T-helper 1 cell treated with Interleukin-12 subunit alpha and Interleukin-12 subunit beta and Interleukin-4 antibody, amounts not matched to agents 30 ng/mL and 1 ng/mL, for 36 hours (primary cell): ENCODE results near the gene ZDHHC18. TPM values are rescaled to one million over a fixed set of nuclear protein-coding genes. Genes with fewer than 3 reads are reported as not detected.
"Not testable (repeated sequence)": the region's sequence is repeated elsewhere in the genome, so short reads cannot be mapped to it uniquely, and the experiment has no call there.

Source experiments
- intact Hi-C: fragments of 100-400 bp; cut with micrococcal nuclease; formaldehyde crosslinking; loops from one replicate; pipeline ENCODE4 v1.15.1; 2024
- total RNA-seq: library from RNA; stranded (reverse); gene quantifications from 2 replicates; pipeline ENCODE4 v1.2.3, GENCODE V29; 2022

The ZDHHC18 gene
- total RNA-seq, 1 donor from 2014 or later, result 89.0 TPM

DNA sequence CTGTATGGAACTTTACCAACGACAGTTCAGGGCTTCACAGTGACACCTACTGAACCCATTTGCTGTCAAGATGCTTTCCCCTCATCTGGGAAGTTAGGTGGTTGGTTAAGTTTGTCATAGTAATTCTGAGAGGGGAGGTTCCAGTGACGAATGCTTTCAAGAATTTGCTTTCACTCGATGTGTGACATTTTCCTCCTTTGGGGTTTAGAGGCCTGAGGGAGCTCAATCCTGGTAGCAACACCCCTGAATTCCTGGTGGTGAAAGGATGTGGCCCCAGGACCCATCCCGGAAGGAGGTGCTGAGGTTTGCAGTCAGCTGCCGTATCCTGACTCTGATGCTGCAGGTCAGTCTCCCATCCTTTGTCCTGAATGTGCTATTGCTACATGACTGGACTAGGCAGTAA is 35.9 kb upstream of the ZDHHC18 start:
- intact Hi-C loops, result loop anchor here (1.0 kb wide), 3 partner anchors 10 to 75 kb away; no protein-coding TSS in a partner anchor

DNA sequence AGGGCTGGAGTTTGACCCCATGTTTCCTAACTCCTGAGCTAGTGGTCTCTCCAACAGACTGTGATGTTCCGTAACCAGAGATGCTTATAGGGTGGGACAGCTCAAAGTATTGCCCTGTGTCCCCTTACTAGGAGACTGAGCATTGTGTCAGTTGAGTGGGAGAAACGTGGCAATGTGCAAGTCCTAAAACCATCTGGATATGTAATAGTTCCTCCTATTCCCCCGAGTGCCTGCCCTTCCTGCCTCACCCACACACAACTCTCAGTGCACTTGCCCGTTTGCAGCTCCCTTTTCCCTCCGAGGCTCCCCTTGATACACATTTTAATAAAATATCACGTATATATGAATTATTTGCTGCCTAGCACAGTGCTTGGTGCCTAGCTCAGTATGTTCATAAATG is 35.3 kb upstream of the ZDHHC18 start:
- intact Hi-C loops, result no loop called here

DNA sequence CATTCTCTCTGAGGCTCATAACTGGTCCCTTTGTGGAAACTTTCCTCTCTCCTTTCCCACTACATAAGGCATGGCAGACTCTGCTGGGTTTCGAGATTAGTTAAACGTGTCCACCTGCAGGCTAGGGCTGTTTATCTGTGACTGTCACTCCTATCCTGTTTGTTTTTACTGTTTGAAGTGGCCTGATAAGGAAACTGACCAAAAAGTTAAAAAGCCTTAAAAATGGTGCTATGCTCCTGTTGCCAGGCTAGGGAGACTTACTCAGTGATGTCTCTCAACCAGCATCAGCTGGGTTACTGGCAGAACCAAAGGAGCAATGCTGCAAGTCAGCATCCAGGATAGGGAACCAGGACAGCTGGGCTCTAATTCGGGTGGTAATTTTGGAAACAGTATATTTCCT is 34.9 kb upstream of the ZDHHC18 start:
- intact Hi-C loops, result no loop called here

DNA sequence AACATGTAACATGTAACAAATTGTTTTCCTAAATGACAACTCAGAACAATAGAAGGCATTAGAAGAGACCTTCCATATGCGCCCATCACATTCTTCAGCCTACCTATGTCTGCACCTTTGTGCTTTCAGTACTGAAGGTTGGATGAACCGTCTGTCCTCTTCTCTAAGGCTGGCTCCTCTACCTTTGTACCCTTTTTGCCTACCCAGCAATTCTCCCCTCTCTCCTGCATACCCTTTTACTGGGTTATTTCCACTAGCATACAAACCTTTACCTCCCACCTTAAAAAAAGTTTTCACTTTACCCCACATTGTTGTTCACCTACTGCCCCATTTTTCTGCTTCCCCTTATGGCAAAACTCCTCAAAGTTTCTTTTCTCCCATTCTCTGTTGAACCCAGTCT is 33.6 kb upstream of the ZDHHC18 start:
- intact Hi-C loops, result no loop called here

DNA sequence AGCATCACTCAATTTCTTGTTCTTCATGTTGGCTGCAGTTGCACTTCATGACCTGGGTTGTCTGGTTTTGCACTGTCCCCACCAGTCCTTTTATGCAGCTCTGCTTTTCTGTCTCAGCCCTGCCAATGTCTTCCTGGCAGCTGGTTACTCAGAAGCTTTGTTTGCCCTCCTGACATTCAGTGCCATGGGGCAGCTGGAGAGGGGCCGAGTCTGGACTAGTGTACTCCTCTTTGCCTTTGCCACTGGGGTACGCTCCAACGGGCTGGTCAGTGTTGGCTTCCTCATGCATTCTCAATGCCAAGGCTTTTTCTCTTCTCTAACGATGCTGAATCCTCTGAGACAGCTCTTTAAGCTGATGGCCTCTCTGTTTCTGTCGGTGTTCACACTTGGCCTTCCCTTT is 32.1 kb upstream of the ZDHHC18 start:
- intact Hi-C loops, result no loop called here

DNA sequence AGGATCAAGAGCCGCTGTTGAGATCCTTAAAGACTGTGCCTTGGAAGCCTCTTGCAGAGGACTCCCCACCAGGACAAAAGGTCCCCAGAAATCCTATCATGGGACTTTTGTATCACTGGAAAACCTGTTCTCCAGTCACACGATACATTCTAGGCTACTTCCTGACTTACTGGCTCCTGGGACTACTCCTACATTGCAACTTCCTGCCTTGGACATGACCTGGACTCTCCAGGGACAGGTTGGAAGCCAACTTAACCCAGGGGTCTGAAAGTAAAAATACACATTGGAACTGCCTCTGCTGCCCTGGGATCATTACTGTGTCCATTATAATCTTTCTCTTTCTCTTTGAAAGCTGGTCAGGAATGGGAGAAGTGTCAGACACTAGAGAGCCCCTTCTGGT is 28.9 kb upstream of the ZDHHC18 start:
- intact Hi-C loops, result no loop called here

DNA sequence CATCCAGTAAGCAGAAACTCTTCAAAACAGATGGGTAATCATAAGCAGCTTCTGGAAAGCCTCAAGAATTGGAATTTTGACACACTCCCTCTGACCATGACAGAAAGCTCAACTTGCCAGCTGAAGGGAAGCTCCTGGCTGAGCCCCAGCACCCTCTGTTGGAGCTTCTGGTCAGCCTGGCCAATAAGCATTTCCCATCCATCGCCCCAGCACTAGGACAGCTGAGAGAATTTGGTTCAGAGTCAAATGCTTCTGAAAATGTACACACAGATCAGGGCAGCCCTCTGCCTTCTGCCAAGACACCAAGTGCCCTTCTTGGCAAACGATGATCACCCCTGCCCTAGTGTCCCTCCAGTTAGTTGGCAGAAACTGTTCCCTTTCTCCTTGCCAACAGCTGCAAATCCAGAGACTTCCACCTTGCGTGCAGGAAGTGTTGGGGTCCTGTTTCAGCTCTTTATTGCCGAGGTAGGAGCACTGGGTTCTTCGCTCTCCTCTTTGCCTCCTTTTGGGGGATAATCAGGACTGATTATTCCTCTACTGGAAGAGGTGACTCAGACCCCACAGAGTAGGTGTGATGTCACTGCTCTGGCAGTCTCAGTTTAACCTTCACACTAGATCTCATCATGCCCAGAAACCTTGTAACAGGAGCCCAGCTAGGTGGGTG is 26.9 kb upstream of the ZDHHC18 start:
- intact Hi-C loops, result loop anchor here (1.0 kb wide), 1 partner anchor 9 kb away; no protein-coding TSS in a partner anchor

DNA sequence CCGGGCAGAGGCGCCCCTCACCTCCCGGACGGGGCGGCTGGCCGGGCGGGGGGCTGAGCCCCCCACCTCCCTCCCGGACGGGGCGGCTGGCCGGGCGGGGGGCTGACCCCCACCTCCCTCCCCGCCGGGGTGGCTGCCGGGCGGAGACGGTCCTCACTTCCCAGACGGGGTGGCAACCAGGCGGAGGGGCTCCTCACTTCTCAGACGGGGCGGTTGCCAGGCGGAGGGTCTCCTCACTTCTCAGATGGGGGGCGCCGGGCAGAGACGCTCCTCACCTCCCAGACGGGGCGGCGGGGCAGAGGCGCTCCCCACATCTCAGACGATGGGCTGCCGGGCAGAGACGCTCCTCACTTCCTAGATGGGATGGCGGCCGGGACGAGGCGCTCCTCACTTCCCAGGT is 22.6 kb upstream of the ZDHHC18 start:
- intact Hi-C loops, result not testable (repeated sequence)

DNA sequence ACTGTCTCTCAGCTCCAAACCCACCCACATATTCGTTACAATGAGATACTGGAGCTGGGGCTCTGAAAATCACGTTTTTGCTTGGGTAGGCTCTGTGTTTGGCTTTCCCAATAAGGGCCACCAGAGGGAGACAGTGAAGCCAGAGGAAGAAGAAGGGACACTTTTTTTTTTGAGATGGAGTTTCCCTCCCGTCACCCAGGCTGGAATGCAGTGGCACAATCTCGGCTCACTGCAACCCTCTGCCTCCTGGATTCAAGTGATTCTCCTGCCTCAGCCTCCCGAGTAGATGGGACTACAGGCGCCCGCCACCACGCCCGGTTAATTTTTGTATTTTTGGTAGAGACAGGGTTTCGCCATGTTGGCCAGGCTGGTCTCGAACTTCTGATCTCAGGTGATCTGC is 16.4 kb upstream of the ZDHHC18 start:
- intact Hi-C loops, result loop anchor here (1.0 kb wide), 4 partner anchors 15 to 68 kb away; no protein-coding TSS in a partner anchor

DNA sequence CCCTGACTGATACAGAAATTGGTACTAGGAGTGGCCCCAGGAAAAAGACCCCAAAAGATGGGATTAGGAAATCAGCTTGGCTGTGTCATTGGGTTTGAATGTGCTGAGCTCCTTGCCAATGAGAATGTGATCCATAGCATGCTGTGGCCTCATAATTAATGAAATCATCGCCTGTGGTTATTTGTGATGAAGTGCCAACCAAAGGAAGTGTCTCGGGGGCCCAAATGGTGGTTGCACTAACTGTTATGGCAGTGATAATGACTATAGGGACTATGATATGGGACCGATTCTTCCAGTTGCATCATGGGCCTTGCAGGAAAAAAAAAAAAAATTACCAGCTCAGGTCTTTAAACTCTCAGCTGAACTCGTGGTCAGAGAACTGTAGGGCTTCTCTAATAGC is 15.4 kb upstream of the ZDHHC18 start:
- intact Hi-C loops, result no loop called here

DNA sequence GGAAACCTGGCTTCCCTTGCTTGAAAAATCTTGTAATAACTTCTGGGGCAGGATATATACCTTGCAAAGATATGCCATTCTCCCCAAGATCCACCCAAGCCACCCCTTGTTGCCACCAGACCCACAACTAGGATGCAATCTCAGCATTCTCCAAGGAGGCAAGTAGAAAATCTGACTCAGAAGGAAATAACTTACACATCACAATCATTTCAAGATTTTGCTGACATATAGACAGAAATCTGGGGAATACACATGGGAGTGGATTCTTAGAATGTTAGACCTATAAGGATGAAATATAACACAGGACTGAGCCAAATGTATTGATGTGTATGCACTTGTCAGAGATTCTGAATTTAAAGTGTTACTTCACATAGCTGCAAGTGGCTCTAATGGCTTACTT is 14.8 kb upstream of the ZDHHC18 start:
- intact Hi-C loops, result no loop called here

DNA sequence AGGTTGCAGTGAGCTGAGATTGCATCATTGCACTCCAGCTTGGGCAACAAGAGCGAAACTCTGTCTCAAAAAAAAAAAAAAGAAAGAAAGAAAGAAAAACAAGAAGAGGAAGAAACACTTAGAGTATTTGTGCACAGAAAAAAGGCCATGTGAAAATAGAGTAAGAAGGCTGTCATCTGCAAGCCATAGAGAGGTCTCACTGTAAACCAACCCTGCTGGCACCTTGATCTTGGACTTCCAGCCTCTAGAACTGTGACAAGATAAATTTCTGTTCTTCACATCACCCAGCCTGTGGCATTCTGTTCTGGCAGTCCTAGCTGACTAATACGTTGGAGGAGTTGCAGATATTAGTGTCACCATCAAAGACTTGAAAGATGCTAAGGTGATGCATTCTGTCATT is 12.1 kb upstream of the ZDHHC18 start:
- intact Hi-C loops, result no loop called here

DNA sequence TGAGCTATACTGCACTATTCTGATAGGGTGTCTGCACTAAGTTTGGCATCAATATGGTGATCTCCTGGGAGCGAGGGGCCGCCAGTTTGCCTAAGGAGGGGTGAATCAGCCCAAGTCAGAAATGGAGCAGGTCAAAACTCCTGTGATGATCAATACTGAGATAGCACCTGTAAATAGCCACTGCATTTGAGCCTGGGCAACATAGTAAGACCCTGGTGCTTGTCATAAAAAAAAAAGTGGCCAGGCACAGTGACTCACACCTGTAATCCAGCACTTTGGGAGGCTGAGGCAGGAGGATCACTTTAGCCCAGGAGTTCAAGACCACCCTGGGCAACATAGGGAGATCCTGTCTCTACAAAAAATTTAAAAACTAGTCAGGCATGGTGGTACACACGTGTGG is 11.6 kb upstream of the ZDHHC18 start:
- intact Hi-C loops, result no loop called here

DNA sequence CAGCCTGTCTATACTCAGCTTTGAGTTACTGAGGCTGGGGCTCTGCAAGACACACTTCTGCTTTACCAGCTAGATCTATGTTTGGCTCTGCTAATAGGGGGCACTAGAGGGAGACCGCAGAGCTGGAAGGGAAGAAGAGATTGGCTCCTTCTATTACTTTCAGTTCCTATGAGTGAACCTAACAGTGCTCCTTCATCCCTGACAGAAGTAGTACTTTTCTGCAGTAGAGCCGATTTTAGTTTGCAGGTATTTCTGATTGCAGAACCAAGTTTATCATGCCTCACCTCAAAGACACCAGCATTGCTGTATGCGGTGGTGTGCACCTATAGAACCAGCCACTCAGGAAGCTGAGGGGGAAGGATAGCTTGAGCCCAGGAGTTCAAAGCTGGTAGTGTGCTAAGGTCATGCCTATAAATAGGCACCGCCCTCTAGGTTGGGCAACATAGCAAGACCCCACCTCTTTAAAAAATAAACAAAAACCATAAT is 5.7 kb upstream of the ZDHHC18 start:
- intact Hi-C loops, result no loop called here

DNA sequence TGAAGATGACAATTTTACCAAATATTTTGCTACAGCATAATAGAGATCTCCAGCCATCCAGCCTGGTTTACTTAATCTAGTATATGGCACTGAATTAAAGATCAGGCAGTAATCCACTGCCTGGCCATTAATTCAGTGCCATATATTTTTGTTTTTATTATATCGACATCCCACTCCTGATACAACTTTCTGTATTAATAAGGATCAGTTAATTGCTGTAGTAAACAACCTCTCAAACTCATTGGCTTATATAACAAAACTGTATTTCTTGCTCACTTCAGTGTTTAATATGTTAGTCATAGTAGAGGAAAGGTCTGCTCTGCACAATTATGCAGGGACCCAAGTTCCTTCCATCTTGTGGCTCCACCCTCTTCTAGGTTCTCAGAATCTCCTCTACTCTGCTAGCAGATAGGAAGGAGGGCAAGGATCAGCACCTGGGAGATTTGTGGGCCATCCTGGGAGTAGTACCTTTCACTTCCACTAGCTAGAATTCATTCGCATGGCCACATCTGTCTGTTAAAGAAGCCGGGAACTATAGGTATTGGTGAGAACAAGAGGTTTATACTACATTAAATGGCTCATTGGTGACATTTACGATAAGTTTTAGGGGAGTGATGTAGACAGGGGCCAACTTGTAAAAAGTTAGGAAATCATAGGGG is 3.6 kb upstream of the ZDHHC18 start:
- intact Hi-C loops, result no loop called here

DNA sequence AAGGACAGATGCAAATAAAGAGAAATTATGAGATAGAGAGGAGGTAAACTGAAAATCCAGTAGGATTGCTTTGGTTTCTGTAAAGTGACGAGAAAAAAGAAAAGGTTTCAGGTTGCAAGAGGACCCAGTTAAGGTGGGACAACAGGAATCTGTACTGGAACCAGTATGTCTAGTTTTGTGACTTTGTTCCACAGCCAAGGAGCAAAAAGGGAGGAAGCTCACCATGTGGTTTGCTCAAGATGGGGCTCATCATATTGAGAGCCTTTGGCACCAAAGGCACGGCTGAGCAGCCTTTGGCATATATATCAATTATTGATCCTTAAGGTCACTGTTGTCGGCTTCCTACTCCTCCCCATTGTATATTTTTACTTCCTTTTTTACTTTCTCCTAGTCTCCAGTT is 1.8 kb upstream of the ZDHHC18 start:
- intact Hi-C loops, result loop anchor here (1.0 kb wide), 2 partner anchors 9 to 14 kb away; no protein-coding TSS in a partner anchor

DNA sequence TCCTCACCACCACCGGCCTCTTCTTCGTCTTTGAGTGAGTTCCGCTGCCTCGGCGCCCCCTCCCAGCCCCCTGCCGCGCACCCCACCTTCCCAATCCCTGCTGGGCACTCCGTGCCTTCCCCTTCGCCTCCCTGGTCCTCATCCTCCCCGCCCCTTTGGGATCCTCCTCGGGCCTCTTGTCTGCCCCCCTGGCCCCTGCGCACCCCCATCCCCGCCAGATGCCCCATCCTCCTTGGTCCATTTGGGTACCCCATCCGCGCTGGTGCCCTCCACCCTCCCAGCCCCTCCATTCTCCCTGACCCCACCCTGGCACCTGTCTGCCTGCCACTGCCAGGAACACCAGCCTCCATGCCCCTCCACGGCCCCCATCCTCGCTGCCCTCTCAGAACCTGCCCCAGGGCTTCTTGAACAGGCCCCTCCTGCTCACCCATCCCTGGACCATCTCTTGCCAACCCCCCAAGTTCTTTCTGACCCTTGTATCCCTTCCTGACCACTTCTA is 667 bp downstream of the ZDHHC18 start:
- intact Hi-C loops, result no loop called here

DNA sequence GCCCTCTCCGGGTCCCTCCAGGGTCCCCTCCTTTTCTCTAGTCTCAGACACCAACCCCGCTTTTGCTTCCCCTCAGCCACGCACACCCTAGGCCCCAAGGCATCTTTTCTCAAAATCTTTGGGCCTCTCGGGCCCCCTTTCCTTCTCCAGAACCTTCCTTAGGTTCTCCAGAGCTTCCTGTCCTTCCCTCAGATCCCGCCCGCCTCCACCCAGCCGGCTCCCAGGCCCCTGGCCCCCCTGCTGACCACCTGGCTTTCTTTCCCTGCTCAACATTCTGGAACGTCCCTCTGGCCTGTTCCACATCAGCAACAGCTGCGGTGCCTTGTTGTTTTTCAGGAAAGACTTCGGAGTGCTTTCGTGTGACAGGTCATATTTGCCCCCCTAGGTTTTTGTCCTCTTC is 1.2 kb downstream of the ZDHHC18 start:
- intact Hi-C loops, result loop anchor here (1.0 kb wide), 1 partner anchor 63 kb away; the partner anchor contains the start of gene GPN2

DNA sequence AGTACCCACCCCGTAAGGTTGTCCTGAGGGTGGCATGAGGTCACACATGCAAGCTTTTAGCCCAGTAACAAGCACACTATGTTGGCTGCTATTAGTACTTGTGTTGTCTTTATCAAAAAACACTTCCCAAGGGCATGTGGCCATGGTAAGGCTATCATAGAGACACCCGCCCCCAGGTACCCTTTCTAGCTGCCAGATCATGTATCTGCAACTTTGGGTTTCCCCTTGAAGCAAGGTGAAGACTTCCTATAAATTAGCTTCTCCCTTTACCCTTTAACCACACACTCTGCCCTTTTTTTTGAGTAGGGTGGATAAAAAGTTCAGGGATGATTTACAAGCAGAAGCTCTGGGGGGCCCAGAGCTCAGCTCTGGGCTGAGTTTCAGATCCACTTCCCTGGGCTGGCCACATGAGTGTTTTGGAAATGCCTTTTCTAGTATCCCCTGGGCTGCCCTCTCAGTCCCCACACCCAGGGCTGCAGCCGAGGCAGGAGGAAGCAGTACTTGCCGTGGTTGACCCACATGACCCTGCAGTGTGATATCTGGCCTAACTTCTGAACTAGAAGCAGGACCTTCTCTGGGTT is 2.0 kb downstream of the ZDHHC18 start:
- intact Hi-C loops, result loop anchor here (1.0 kb wide), 1 partner anchor 62 kb away; the partner anchor contains the start of gene GPN2

DNA sequence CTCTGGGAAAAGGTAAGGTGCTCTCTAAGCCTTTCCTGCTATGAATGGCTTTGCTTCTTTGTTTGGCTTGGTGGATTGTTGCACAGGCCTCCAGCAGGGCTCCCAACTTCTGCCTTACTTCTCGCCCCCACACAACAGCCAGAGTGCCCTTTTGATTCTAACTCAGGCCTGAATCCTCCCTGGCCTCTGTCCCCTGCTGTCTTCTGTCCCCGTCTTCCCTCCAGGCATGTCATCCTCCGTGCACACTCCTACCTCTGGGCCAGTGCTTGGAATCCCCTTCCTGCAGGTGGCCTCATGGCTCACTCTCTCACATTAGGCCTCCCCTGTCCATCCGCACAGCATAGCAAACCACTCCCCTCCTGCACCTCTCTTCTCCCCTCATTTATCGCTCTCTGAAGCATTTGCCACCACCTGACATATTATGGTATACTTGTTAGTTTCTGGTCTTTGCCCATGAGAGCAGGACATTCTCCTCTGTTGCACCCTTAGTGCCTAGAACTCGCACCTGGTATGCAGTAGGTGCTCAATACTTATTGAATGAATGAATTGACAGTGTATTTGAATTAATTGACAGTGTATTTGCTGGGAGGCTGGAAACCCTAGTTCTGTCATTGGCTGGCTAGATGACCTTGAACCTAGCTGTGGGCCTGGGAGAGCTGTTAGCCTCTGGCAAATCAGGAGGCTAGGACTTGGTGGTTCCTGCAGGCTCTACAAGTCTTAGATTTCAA is 2.9 kb downstream of the ZDHHC18 start:
- intact Hi-C loops, result no loop called here

DNA sequence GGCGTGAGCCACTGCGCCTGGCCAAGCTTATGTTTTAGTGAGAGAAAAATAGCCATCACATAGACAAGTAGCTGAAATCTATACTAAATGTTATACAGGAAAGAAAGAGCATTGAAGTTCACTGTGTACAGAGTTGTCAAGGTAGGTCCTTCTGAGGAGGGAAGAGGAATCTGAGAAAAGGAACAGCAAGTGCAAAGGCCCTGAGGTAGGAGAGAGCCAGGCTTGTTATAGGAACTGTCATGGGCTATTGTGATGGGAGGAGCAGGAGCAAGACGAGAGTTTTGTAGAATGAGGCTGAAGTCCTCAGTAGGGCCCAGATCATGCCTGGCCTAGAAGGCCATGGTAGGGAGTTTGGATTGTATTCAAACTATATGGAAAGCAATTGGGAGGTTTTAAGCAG is 4.6 kb downstream of the ZDHHC18 start:
- intact Hi-C loops, result no loop called here
